GM12892 (cell line): ENCODE results near the gene KRTAP5-1.

Experiments
- POLR2A ChIP-seq: IDR thresholded peaks from 2 replicates; pipeline ENCODE4 v1.6.1; 2011; ENCODE audit warnings: low read depth, low read length, control low read depth
- POLR2AphosphoS5 ChIP-seq: IDR thresholded peaks from 2 replicates; pipeline ENCODE4 v1.6.1; 2011; ENCODE audit warnings: low read depth, low read length, control low read depth
- TAF1 ChIP-seq: IDR thresholded peaks from 2 replicates; pipeline ENCODE4 v1.6.1; 2011; ENCODE audit warnings: low read depth, mild to moderate bottlenecking, control low read depth, low read length, borderline replicate concordance

- TF ChIP-seq POLR2A (no peak), POLR2AphosphoS5 (no peak), TAF1 (no peak)
These were observed 35.4 kb downstream of the KRTAP5-1 start for GRCh38 chr11:1549338-1550330.
